RWPE1 (cell line): ENCODE measurements around the gene MEOX1.

Source experiments
- CTCF ChIA-PET: fragments of 350-600 bp; sonication (Branson Sonifier 250); formaldehyde crosslinking; extraction: SDS; loops from one replicate; lab custom pipeline; 2021; lab: Yijun Ruan, JAX
- POLR2A ChIA-PET: fragments of 400-600 bp; formaldehyde crosslinking; extraction: SDS; loops from one replicate; lab custom pipeline; 2020; ENCODE audit warnings: antibody characterized with exemption; ENCODE audit not compliant: low non-redundant PET; lab: Yijun Ruan, JAX
- DNase-seq: peaks from one replicate; pipeline ENCODE4 v3.0.0; 2012; ENCODE audit warnings: low spot score
- H3K27ac ChIP-seq: fragments of 450-650 bp; 2 replicates; pipeline ENCODE4 v1.5.1; 2017
- CTCF ChIP-seq: fragments of 450-650 bp; conservative IDR thresholded peaks from 2 replicates; pipeline ENCODE4 v1.5.1; 2017; ENCODE audit warnings: low read depth, mild to moderate bottlenecking

The MEOX1 gene

GRCh38 chr17:43695970-43696865, 34.5 kb upstream of the MEOX1 start:
- no peak for TF ChIP-seq CTCF
- ChIA-PET CTCF (interaction anchor here (0.6 to 10.8 kb wide), 2 partner anchors 64 to 182 kb away, joined by 3 to 181 read pairs; partner anchors contain the start of gene SOST), POLR2A (no interaction called here)
- no peak overlapping the region for H3K27ac ChIP-seq
- no peak for DNase-seq

- POLR2A ChIA-PET = no interaction called here
Measured at GRCh38 chr17:43694081-43694870, 32.6 kb upstream of the MEOX1 start.

GRCh38 chr17:43691317-43691693, 29.6 kb upstream of the MEOX1 start:
- H3K27ac ChIP-seq = no peak overlapping the region
- DNase-seq = no peak
- ChIA-PET POLR2A (no interaction called here), CTCF (interaction anchor here (0.8 to 10.8 kb wide), 2 partner anchors 18 to 69 kb away, joined by 5 to 181 read pairs; partner anchors contain the start of gene SOST)
- no peak for TF ChIP-seq CTCF

More at GRCh38 chr17:43694081-43694870, 32.6 kb upstream of the MEOX1 start:
- no peak overlapping the region for H3K27ac ChIP-seq
- peak; percentile 76 for DNase-seq
- CTCF ChIA-PET = interaction anchor here (0.6 to 10.8 kb wide), 10 partner anchors 10 to 152 kb away, joined by 3 to 181 read pairs (median 4); partner anchors contain the start of gene SOST
- peak; percentile 88 for TF ChIP-seq CTCF

- POLR2A ChIA-PET = no interaction called here
- CTCF ChIA-PET = interaction anchor here (0.8 to 10.8 kb wide), 2 partner anchors 17 to 70 kb away, joined by 5 to 181 read pairs; partner anchors contain the start of gene SOST
- no peak overlapping the region for H3K27ac ChIP-seq
- DNase-seq = no peak
- TF ChIP-seq CTCF = no peak
Measured at GRCh38 chr17:43690624-43691316, 29.0 kb upstream of the MEOX1 start.

- H3K27ac ChIP-seq = no peak overlapping the region
- CTCF ChIA-PET = no interaction called here
- DNase-seq = no peak
- POLR2A ChIA-PET = no interaction called here
- TF ChIP-seq CTCF = no peak
Measured at GRCh38 chr17:43689814-43690213, 28.1 kb upstream of the MEOX1 start.
